HepG2 (cell line): ENCODE data around the gene PKMYT1. TPM values are rescaled to one million over a fixed set of nuclear protein-coding genes. Genes with fewer than 3 reads are reported as not detected.

Experiments used
- ATAC-seq: fragments of 200-7000 bp; cut with Tn5 transposase; 3 replicates; pipeline ENCODE4 v1.9.1; 2020; ENCODE audit warnings: mild to moderate bottlenecking, moderate library complexity
- BruUV-seq: library from RNA; stranded (reverse); fragments of 400-500 nt; replicated peaks from 2 replicates; lab custom pipeline; 2021; lab: Mats Ljungman, UMichigan
- CTCF ChIA-PET: fragments of 300-600 bp; formaldehyde crosslinking; extraction: SDS; loops from one replicate; lab custom pipeline; 2021; ENCODE audit warnings: low total read pairs, inconsistent platforms, low intra/inter-chr PET ratio; lab: Yijun Ruan, JAX
- POLR2A ChIA-PET: fragments of 350-600 bp; sonication (Branson Sonifier 250); formaldehyde crosslinking; loops from one replicate; lab custom pipeline; 2020; ENCODE audit warnings: antibody characterized with exemption, inconsistent platforms; lab: Yijun Ruan, JAX
- DNase-seq: peaks from one replicate; pipeline ENCODE4 v3.0.0-alpha.2; 2015; ENCODE audit warnings: low spot score
- FAIRE-seq: peaks from 3 replicates; lab custom pipeline; 2011; peaks lifted over from hg19 to GRCh38; lab: Jason Lieb, UNC
- H2AFZ ChIP-seq: one replicate; pipeline ENCODE4 v1.6.1; 2011; ENCODE audit warnings: low read length, inconsistent platforms
- H3K27ac ChIP-seq: fragments of 300-600 bp; 3 replicates; pipeline ENCODE4 v1.8.0; 2011; ENCODE audit warnings: mixed run types, mild to moderate bottlenecking, mixed read lengths, low read length, inconsistent platforms; ENCODE audit not compliant: insufficient read depth; ENCODE audit errors: extremely low read length
- H3K27me3 ChIP-seq, 2 experiments: fragments of 200-600 bp in 1 of 2; 2 replicates in 1 of 2; 3 replicates in 1 of 2; pipeline versions ENCODE4 v1.6.0 to v1.8.0; 2011; ENCODE audit warnings: low read length in 2 of 2, mild to moderate bottlenecking in 2 of 2, moderate library complexity in 2 of 2, inconsistent platforms in 1 of 2; ENCODE audit not compliant: insufficient read depth in 2 of 2, control insufficient read depth in 1 of 2
- H3K36me3 ChIP-seq, 2 experiments: fragments of 200-600 bp in 1 of 2; replicated peaks in 1 of 2; 2 replicates in 1 of 2; 3 replicates in 1 of 2; pipeline versions ENCODE4 v1.5.1 to v1.8.0; 2011; ENCODE audit warnings: low read length in 2 of 2, inconsistent platforms in 1 of 2; ENCODE audit not compliant: insufficient read depth in 2 of 2, control insufficient read depth in 1 of 2
- H3K4me1 ChIP-seq: 2 replicates; pipeline ENCODE4 v1.5.1; 2012; ENCODE audit warnings: low read length, inconsistent platforms; ENCODE audit not compliant: insufficient read depth
- H3K4me2 ChIP-seq: 2 replicates; pipeline ENCODE4 v1.6.0; 2011; ENCODE audit warnings: low read depth, low read length, inconsistent platforms
- H3K4me3 ChIP-seq, 3 experiments: fragments of 200-600 bp in 1 of 3; sonication (generic), shearing (Covaris generic) in 1 of 3; replicated peaks in 1 of 3; 2 replicates each; pipeline ENCODE4 v1.5.1; 2011 to 2016; ENCODE audit warnings: low read length in 3 of 3, inconsistent platforms in 2 of 3, low read depth in 2 of 3, mild to moderate bottlenecking in 2 of 3, control low read depth in 1 of 3, mixed read lengths in 1 of 3; ENCODE audit not compliant: insufficient read depth in 1 of 3
- H3K79me2 ChIP-seq: one replicate; pipeline ENCODE4 v1.6.1; 2011; ENCODE audit warnings: low read length, inconsistent platforms; ENCODE audit not compliant: insufficient read depth
- H3K9ac ChIP-seq: 2 replicates; pipeline ENCODE4 v1.6.0; 2011; ENCODE audit warnings: mild to moderate bottlenecking, low read depth, low read length, inconsistent platforms; ENCODE audit not compliant: insufficient read depth
- H3K9me3 ChIP-seq: 2 replicates; pipeline ENCODE4 v1.5.1; 2012; ENCODE audit warnings: mild to moderate bottlenecking, low read length
- H4K20me1 ChIP-seq: 2 replicates; pipeline ENCODE4 v1.6.0; 2011; ENCODE audit warnings: inconsistent platforms, mild to moderate bottlenecking, low read length, moderate library complexity; ENCODE audit not compliant: insufficient read depth
- ARNT ChIP-seq: fragments of 450-650 bp; IDR thresholded peaks from 2 replicates; pipeline ENCODE4 v1.6.1; 2017
- BHLHE40 ChIP-seq: IDR thresholded peaks from 2 replicates; pipeline ENCODE4 v1.6.1; 2011; ENCODE audit warnings: low read length, improper control_type of control experiment
- CREB1 ChIP-seq, 2 experiments: fragments of 450-650 bp in 1 of 2; IDR thresholded peaks; 2 replicates each; pipeline ENCODE4 v1.6.1; 2016 to 2017; ENCODE audit warnings: control low read depth in 1 of 2, mild to moderate bottlenecking in 1 of 2, missing compliant biosample characterization in 1 of 2, missing genetic modification characterization in 1 of 2
- CTCF ChIP-seq: sonication (generic); formaldehyde crosslinking; IDR thresholded peaks from 2 replicates; pipeline ENCODE4 v1.5.0; 2020; ENCODE audit warnings: mild to moderate bottlenecking, missing genetic modification reagents, moderate library complexity
- E2F2 ChIP-seq: sonication (generic); formaldehyde crosslinking; IDR thresholded peaks from 2 replicates; pipeline ENCODE4 v1.4.0; 2020; ENCODE audit warnings: missing genetic modification reagents, borderline replicate concordance
- HOXD1 ChIP-seq: sonication (generic); formaldehyde crosslinking; IDR thresholded peaks from 2 replicates; pipeline ENCODE4 v1.5.0; 2020; ENCODE audit warnings: missing genetic modification reagents
- SPEN ChIP-seq: sonication (generic); formaldehyde crosslinking; IDR thresholded peaks from 2 replicates; pipeline ENCODE4 v1.5.1; 2020; ENCODE audit warnings: low read depth, mild to moderate bottlenecking, missing genetic modification reagents
- ZBTB20 ChIP-seq: sonication (generic); formaldehyde crosslinking; IDR thresholded peaks from 2 replicates; pipeline ENCODE4 v1.8.1; 2023; ENCODE audit warnings: missing genetic modification reagents, low read depth, mild to moderate bottlenecking, borderline replicate concordance
- ZFP62 ChIP-seq: sonication (generic); formaldehyde crosslinking; IDR thresholded peaks from 2 replicates; pipeline ENCODE4 v1.4.0; 2020; ENCODE audit warnings: missing genetic modification reagents
- ZNF207 ChIP-seq: fragments of 450-650 bp; IDR thresholded peaks from 2 replicates; pipeline ENCODE4 v1.6.1; 2016; ENCODE audit warnings: antibody characterized with exemption, borderline replicate concordance
- ZNF224 ChIP-seq: sonication (generic); formaldehyde crosslinking; IDR thresholded peaks from 2 replicates; pipeline ENCODE4 v1.5.0; 2020; ENCODE audit warnings: mild to moderate bottlenecking, missing genetic modification reagents
- ZNF724P ChIP-seq: sonication (generic); formaldehyde crosslinking; IDR thresholded peaks from 2 replicates; pipeline ENCODE4 v1.8.0; 2022; ENCODE audit warnings: missing genetic modification reagents, borderline replicate concordance
- WGBS: methylation state at CpG from one replicate; pipeline ENCODE4 v1.1.6; 2017; ENCODE audit warnings: low lambda C conversion rate; 5-methylcytosine and 5-hydroxymethylcytosine counted together
- in situ Hi-C: cut with HindIII; loops from 2 replicates; pipeline ENCODE4 v1.10.0; 2017; ENCODE audit warnings: low pct_unique_long_range_greater_than_20kb; ENCODE audit not compliant: extremely low pct_ligation_motif_present
- intact Hi-C: fragments of 100-400 bp; cut with micrococcal nuclease; formaldehyde crosslinking; loops from one replicate; pipeline ENCODE4 v1.10.0; 2022; ENCODE audit not compliant: unreplicated experiment
- polyA plus RNA-seq, 8 experiments: library from polyadenylated mRNA; depleted of rRNA in 3 of 8; stranded (reverse) in 7 of 8; unstranded in 1 of 8; fragments of >200 nt; fragmentation: Illumina TruSeq in 4 of 8; extraction: Trizol in 4 of 8; gene quantifications; 2 replicates each; pipeline versions ENCODE4 v1.2.1 to v1.2.3, GENCODE V29; 2011 to 2016; ENCODE audit warnings: low read depth in 4 of 8, missing spikeins in 1 of 8, mixed read lengths in 1 of 8; ENCODE audit not compliant: insufficient read depth in 1 of 8
- total RNA-seq, 5 experiments: library from RNA; depleted of rRNA; stranded (reverse); fragments of >200 nt; fragmentation: Illumina TruSeq; extraction: Trizol; gene quantifications; 2 replicates each; pipeline ENCODE4 v1.2.3, GENCODE V29; 2016; ENCODE audit warnings: low read depth in 1 of 5

PKMYT1 gene
- total and polyA plus RNA-seq, 2 of the 13 experiments (the other 11 are each of a cell fraction or from before 2014, with no cell fraction given) = 7.0 to 27.8 TPM

GRCh38 chr16:2950773-2951172 lies 29.5 kb downstream of the PKMYT1 start:
- TF ChIP-seq ZFP62 = no peak
- no peak for TF ChIP-seq ZNF207
- 0 out of 2 replicates have a peak, but pooled peaks have one; percentile 4 for TF ChIP-seq CTCF
- TF ChIP-seq ARNT = no peak
- TF ChIP-seq, all 625 proteins: peak for 1
- H4K20me1 ChIP-seq = no peaks in the 10 kb centered on the region
- no peaks in the 10 kb centered on the region for H3K36me3 ChIP-seq
- DNase-seq = no peak
- peaks cover 6 to 29% of the 10 kb centered on the region in 2 experiments for H3K27me3 ChIP-seq
- no peaks in the 10 kb centered on the region for H3K9me3 ChIP-seq
- no peak overlapping the region for H3K4me2 ChIP-seq
- no peak overlapping the region for H3K27ac ChIP-seq
- peaks cover 2% of the 10 kb centered on the region; the same call in 1 of the 2 replicates for H3K4me1 ChIP-seq
- ChIA-PET POLR2A (no interaction called here), CTCF (no interaction called here)
- peak; percentile 46; the same call in 2 of the 3 replicates for ATAC-seq
- no peak overlapping the region for H3K4me3 ChIP-seq
- no peaks in the 10 kb centered on the region for H3K79me2 ChIP-seq
- FAIRE-seq = no peak
- intact Hi-C loops = no loop called here
- H3K9ac ChIP-seq = no peak overlapping the region
- BruUV-seq = no TSS peak
- WGBS = 81% methylated on average over 11 of the region's 16 CpGs
- in situ Hi-C loops = no loop called here
- H2AFZ ChIP-seq = no peak overlapping the region

GRCh38 chr16:2950353-2950724 lies 29.9 kb downstream of the PKMYT1 start:
- BruUV-seq = no TSS peak
- Histone ChIP-seq H3K9ac (no peak overlapping the region), H3K9me3 (no peaks in the 10 kb centered on the region), H3K36me3 (no peaks in the 10 kb centered on the region), H3K27ac (no peak overlapping the region), H3K27me3 (peaks cover 5 to 27% of the 10 kb centered on the region in 2 experiments), H3K4me2 (no peak overlapping the region), H3K4me1 (no peaks in the 10 kb centered on the region), H3K4me3 (no peak overlapping the region), H4K20me1 (no peaks in the 10 kb centered on the region), H2AFZ (no peak overlapping the region), H3K79me2 (no peaks in the 10 kb centered on the region)
- ChIA-PET POLR2A (no interaction called here), CTCF (no interaction called here)
- DNase-seq (no peak), FAIRE-seq (no peak), ATAC-seq (no peak)
- in situ Hi-C loops (no loop called here), intact Hi-C loops (no loop called here)
- 92% methylated on average over 13 of the region's 13 CpGs for WGBS
- TF ChIP-seq SPEN (CRISPR knock-in tag) = no peak
- no peak for TF ChIP-seq CREB1 (IDR thresholded peaks at IDR 0.05)
- no peak for TF ChIP-seq CREB1 (CRISPR knock-in tag; IDR thresholded peaks at IDR 0.05)
- TF ChIP-seq ZNF224 (CRISPR knock-in tag) = no peak
- no peak for TF ChIP-seq HOXD1 (CRISPR knock-in tag)
- TF ChIP-seq ZBTB20 (CRISPR knock-in tag) = no peak
- no peak for TF ChIP-seq E2F2
- TF ChIP-seq ZNF724P = no peak
- no peak for TF ChIP-seq BHLHE40
